ENCODE measurements around the gene SDK2. TPM values are rescaled to one million over a fixed set of nuclear protein-coding genes. Genes with fewer than 3 reads are reported as not detected.

Gene SDK2
- total and polyA plus RNA-seq, 2 experiments from 2014 or later = 0.74 to 5.1 TPM

- TF ChIP-seq REST (IDR thresholded peaks at IDR 0.05; ENCODE audit: unreplicated experiment) = no peak
- no peak; the same call in 2 of the 3 replicates for ATAC-seq
Observed at GRCh38 chr17:73476890-73477350, 167.3 kb downstream of the SDK2 start.

GRCh38 chr17:73474370-73474988 lies 169.8 kb downstream of the SDK2 start:
- peaks cover 7% of the 10 kb centered on the region for H3K4me1 ChIP-seq (ENCODE audit: insufficient read depth)
- ATAC-seq = no peak
- peaks cover 21% of the 10 kb centered on the region for H3K4me1 Mint-ChIP-seq
- no peak overlapping the region for H3K27ac ChIP-seq (ENCODE audit: low read depth)
- no peak overlapping the region for H2AFZ ChIP-seq
- H3K27me3 Mint-ChIP-seq (ENCODE audit: insufficient read depth, low read depth, poor library complexity) = peaks cover 2% of the 10 kb centered on the region
- peaks cover 6% of the 10 kb centered on the region; the same call in 2 of the 3 replicates for H3K9me3 Mint-ChIP-seq
- no peaks in the 10 kb centered on the region for H3K9me2 ChIP-seq (ENCODE audit: insufficient read depth)
- H3K36me3 ChIP-seq (ENCODE audit: insufficient read depth) = no peaks in the 10 kb centered on the region
- H3K79me2 ChIP-seq (replicated peaks; ENCODE audit: insufficient read depth) = no peaks in the 10 kb centered on the region
- DNase-seq (ENCODE audit: low spot score) = no peak
- no peaks in the 10 kb centered on the region for H4K20me1 ChIP-seq (replicated peaks; ENCODE audit: insufficient read depth)
- H3K4me3 Mint-ChIP-seq = no peak overlapping the region
- H3K4me3 ChIP-seq = no peak overlapping the region
- H3K27me3 ChIP-seq (ENCODE audit: insufficient read depth) = no peaks in the 10 kb centered on the region
- H3K4me2 ChIP-seq = no peak overlapping the region
- H3K36me3 Mint-ChIP-seq (ENCODE audit: low read depth) = peaks cover 4% of the 10 kb centered on the region; the same call in 2 of the 3 replicates
- no peak overlapping the region for H3K27ac Mint-ChIP-seq
- H3F3A ChIP-seq (replicated peaks; ENCODE audit: low read depth) = no peaks in the 10 kb centered on the region
- TF ChIP-seq ETS1 (IDR thresholded peaks at IDR 0.05) = no peak
- no peak for TF ChIP-seq ZNF331 (CRISPR knock-in tag; IDR thresholded peaks at IDR 0.05; ENCODE audit: low read depth)
- TF ChIP-seq NANOG (IDR thresholded peaks at IDR 0.05; ENCODE audit: borderline replicate concordance) = no peak
- TF ChIP-seq ZNF462 (CRISPR knock-in tag; IDR thresholded peaks at IDR 0.05) = no peak
- TF ChIP-seq JUNB (IDR thresholded peaks at IDR 0.05; ENCODE audit: unreplicated experiment) = no peak
- TF ChIP-seq CREB1 (CRISPR knock-in tag; IDR thresholded peaks at IDR 0.05; ENCODE audit: low read depth) = no peak
- no peak for TF ChIP-seq STAT1 (IDR thresholded peaks at IDR 0.05; ENCODE audit: unreplicated experiment)

More at GRCh38 chr17:73476890-73477350, 167.3 kb downstream of the SDK2 start:
- H3K4me3 ChIP-seq = no peak overlapping the region
- H3F3A ChIP-seq (replicated peaks; ENCODE audit: low read depth) = no peaks in the 10 kb centered on the region
- H3K36me3 ChIP-seq (ENCODE audit: insufficient read depth) = no peaks in the 10 kb centered on the region
- H4K20me1 ChIP-seq (replicated peaks; ENCODE audit: insufficient read depth) = no peaks in the 10 kb centered on the region
- peaks cover 21% of the 10 kb centered on the region for H3K4me1 Mint-ChIP-seq
- no peaks in the 10 kb centered on the region for H3K79me2 ChIP-seq (replicated peaks; ENCODE audit: insufficient read depth)
- no peaks in the 10 kb centered on the region for H3K27me3 ChIP-seq (ENCODE audit: insufficient read depth)
- DNase-seq (ENCODE audit: low spot score) = no peak
- peak overlapping the region; percentile 41; the same call in 1 of the 2 replicates for H3K27ac Mint-ChIP-seq
- peaks cover 4% of the 10 kb centered on the region; the same call in 2 of the 3 replicates for H3K36me3 Mint-ChIP-seq (ENCODE audit: low read depth)
- no peak overlapping the region for H3K4me3 Mint-ChIP-seq
- peaks cover 6% of the 10 kb centered on the region; the same call in 2 of the 3 replicates for H3K9me3 Mint-ChIP-seq
- no peak overlapping the region for H3K27ac ChIP-seq (ENCODE audit: low read depth)
- no peak overlapping the region for H2AFZ ChIP-seq
- peaks cover 2% of the 10 kb centered on the region for H3K27me3 Mint-ChIP-seq (ENCODE audit: insufficient read depth, low read depth, poor library complexity)
- no peaks in the 10 kb centered on the region for H3K9me2 ChIP-seq (ENCODE audit: insufficient read depth)
- peaks cover 7% of the 10 kb centered on the region for H3K4me1 ChIP-seq (ENCODE audit: insufficient read depth)
- no peak overlapping the region for H3K4me2 ChIP-seq
